GM12874 (cell line): Measurements from ENCODE around the gene STK17A.
A peak's percentile ranks its signal among the peaks of the same experiment; 100 is the strongest.

ENCODE experiments used
- CTCF ChIP-seq: IDR thresholded peaks from 2 replicates; pipeline ENCODE4 v1.5.1; 2011; ENCODE audit warnings: low read depth, mild to moderate bottlenecking, control low read depth, low read length, moderate library complexity; ENCODE audit not compliant: insufficient read depth

STK17A gene

GRCh38 chr7:43582503-43583423 is at the start of gene STK17A:
Gene STK17A (plus strand): TSS chr7:43583108. CDS start chr7:43583244, 136 bp downstream.
- TF ChIP-seq CTCF, result peak; percentile 99

DNA sequence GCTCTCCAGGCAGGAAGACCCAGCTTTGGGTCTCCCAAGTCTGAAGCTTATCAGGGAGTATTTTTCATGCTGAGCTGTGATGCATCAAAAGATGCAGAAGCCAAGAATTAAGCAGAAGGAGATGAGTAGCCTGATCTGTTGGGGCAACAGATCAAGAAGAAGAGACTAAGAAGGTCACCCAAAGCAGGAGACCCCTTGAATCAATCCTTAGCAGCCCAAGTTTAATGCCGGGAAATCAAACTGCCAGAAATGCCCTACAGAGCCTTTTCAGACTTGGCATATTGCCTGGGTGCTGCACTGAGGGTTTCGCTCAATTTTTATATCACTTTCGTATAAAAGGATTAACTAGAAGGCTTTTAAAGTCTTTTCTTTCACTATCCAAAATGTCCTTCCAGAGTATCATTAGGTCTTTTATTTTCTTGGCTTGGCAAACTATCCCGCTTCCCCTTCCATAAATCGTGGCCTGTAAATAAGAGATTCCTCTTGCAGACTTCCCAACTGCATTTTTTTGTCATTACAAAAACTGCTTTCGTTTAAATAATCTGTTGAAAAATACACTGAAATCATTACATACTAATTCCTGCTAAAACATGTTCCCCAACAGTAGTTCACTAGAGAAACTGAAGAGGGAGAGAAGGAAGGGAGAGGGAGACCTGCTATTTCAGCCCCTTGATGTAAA is 49.0 kb upstream of the STK17A start:
- no peak for TF ChIP-seq CTCF

GRCh38 chr7:43535031-43535451 is 47.9 kb upstream of the STK17A start:
- no peak for TF ChIP-seq CTCF

- no peak for TF ChIP-seq CTCF
Observed at GRCh38 chr7:43535810-43536585, 46.9 kb upstream of the STK17A start.

DNA sequence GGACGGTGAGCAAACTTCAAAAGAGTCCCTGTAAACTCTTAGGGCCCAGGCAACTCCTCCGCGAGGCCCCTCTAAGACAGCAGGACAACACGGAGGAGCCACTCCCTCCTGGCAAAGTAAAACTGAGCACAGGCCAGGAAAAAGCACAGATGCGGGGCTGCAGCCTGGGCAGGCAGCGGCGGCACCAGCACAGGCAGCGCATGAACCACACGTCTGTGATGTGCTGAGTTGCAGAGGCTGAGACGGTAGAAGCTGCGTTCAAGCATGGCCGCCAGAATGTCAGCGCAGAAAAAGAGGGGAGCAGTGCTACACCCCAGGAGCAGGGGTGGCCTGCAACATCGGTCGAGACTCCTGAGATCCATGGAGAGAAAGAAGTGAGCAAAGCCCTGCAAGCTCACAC is 46.1 kb upstream of the STK17A start:
- TF ChIP-seq CTCF, result no peak

- no peak for TF ChIP-seq CTCF
Observed at GRCh38 chr7:43537765-43538403, 45.0 kb upstream of the STK17A start.

- no peak for TF ChIP-seq CTCF
Observed at GRCh38 chr7:43538404-43538771, 44.5 kb upstream of the STK17A start.
